HCT116 (cell line): ENCODE measurements around the gene WWOX. TPM values are rescaled to one million over a fixed set of nuclear protein-coding genes. Genes with fewer than 3 reads are reported as not detected.

ENCODE experiments used
- ATAC-seq: fragments of 200-7000 bp; cut with Tn5 transposase; 2 replicates; pipeline ENCODE4 v1.9.1; 2020; ENCODE audit warnings: mild to moderate bottlenecking, moderate library complexity
- BruUV-seq: library from RNA; stranded (reverse); fragments of 400-500 nt; replicated peaks from 2 replicates; lab custom pipeline; 2021; lab: Mats Ljungman, UMichigan
- CTCF ChIA-PET: fragments of 300-600 bp; sonication (Branson Sonifier 250); formaldehyde crosslinking; loops from one replicate; lab custom pipeline; 2021; ENCODE audit warnings: antibody characterized with exemption; lab: Charles Lee
- POLR2A ChIA-PET: fragments of 300-600, 350-600 bp; sonication (Branson Sonifier 250); formaldehyde crosslinking; loops from one replicate; lab custom pipeline; 2021; ENCODE audit warnings: antibody characterized with exemption; lab: Charles Lee
- RAD21 ChIA-PET, 2 experiments: fragments of 300-600 bp; sonication (Branson Sonifier 250); formaldehyde crosslinking; loops; one replicate each; lab custom pipeline; 2023; ENCODE audit warnings: low total read pairs in 2 of 2; ENCODE audit not compliant: uncharacterized antibody in 2 of 2, unreplicated experiment in 2 of 2, low non-redundant PET in 1 of 2; lab: Charles Lee
- DNase-seq: peaks from one replicate; pipeline ENCODE4 v3.0.0-alpha.2; 2010; ENCODE audit warnings: low read depth, low spot score
- H2AFZ ChIP-seq: fragments of 200-600 bp; shearing (Covaris generic), sonication (generic); 2 replicates; pipeline ENCODE4 v1.6.1; 2017; ENCODE audit warnings: low read depth, mixed run types, mixed read lengths, antibody characterized with exemption, low read length; ENCODE audit not compliant: poor library complexity, severe bottlenecking
- H3K27ac ChIP-seq: 2 replicates; pipeline ENCODE4 v1.5.1; 2012; ENCODE audit warnings: low read depth, low read length
- H3K27me3 ChIP-seq: fragments of 200-600 bp; sonication (generic); 2 replicates; pipeline ENCODE4 v1.6.1; 2016; ENCODE audit warnings: mixed run types, low read length, mixed read lengths; ENCODE audit not compliant: insufficient read depth
- H3K36me3 ChIP-seq, 2 experiments: fragments of 200-500 bp in 1 of 2; fragments of 200-600 bp in 1 of 2; sonication (Bioruptor generic) in 1 of 2; sonication (generic) in 1 of 2; 2 replicates each; pipeline versions ENCODE4 v1.5.1 to v1.6.1; 2014 to 2016; ENCODE audit warnings: low read length in 2 of 2, inconsistent platforms in 1 of 2, mixed read lengths in 1 of 2, mixed run types in 1 of 2; ENCODE audit not compliant: insufficient read depth in 2 of 2, control insufficient read depth in 1 of 2
- H3K4me1 ChIP-seq, 2 experiments: fragments of 200-600 bp in 1 of 2; sonication (generic) in 1 of 2; 2 replicates each; pipeline versions ENCODE4 v1.5.1 to v1.6.1; 2012 to 2017; ENCODE audit warnings: low read length in 2 of 2, inconsistent platforms in 1 of 2, mild to moderate bottlenecking in 1 of 2, mixed read lengths in 1 of 2, mixed run types in 1 of 2, moderate library complexity in 1 of 2; ENCODE audit not compliant: insufficient read depth in 2 of 2, control insufficient read depth in 1 of 2
- H3K4me2 ChIP-seq: fragments of 200-600 bp; sonication (generic); 2 replicates; pipeline ENCODE4 v1.6.1; 2017; ENCODE audit warnings: mixed run types, low read length, mixed read lengths
- H3K4me3 ChIP-seq, 2 experiments: fragments of 200-600 bp in 1 of 2; sonication (generic) in 1 of 2; replicated peaks in 1 of 2; 2 replicates each; pipeline ENCODE4 v1.5.1; 2011 to 2016; ENCODE audit warnings: low read length in 2 of 2, control low read depth in 1 of 2, low read depth in 1 of 2, mild to moderate bottlenecking in 1 of 2, mixed read lengths in 1 of 2, mixed run types in 1 of 2
- H3K79me2 ChIP-seq: fragments of 200-600 bp; sonication (generic); 2 replicates; pipeline ENCODE4 v1.6.1; 2017; ENCODE audit warnings: mild to moderate bottlenecking, mixed run types, low read length, moderate library complexity, mixed read lengths; ENCODE audit not compliant: insufficient read depth
- H3K9ac ChIP-seq: fragments of 200-600 bp; sonication (generic); 2 replicates; pipeline ENCODE4 v1.6.1; 2016; ENCODE audit warnings: low read length, mixed read lengths
- H3K9me2 ChIP-seq: fragments of 200-600 bp; sonication (generic), shearing (Covaris generic); 2 replicates; pipeline ENCODE4 v1.6.1; 2017; ENCODE audit warnings: mixed run types, mild to moderate bottlenecking, moderate library complexity; ENCODE audit not compliant: insufficient read depth
- H3K9me3 ChIP-seq, 2 experiments: fragments of 200-500 bp in 1 of 2; fragments of 200-600 bp in 1 of 2; sonication (Bioruptor generic) in 1 of 2; sonication (generic) in 1 of 2; 2 replicates each; pipeline ENCODE4 v1.6.1; 2014 to 2017; ENCODE audit warnings: low read length in 2 of 2, mixed read lengths in 2 of 2, inconsistent platforms in 1 of 2, low read depth in 1 of 2, mild to moderate bottlenecking in 1 of 2, mixed run types in 1 of 2, moderate library complexity in 1 of 2; ENCODE audit not compliant: control insufficient read depth in 1 of 2, insufficient read depth in 1 of 2
- H4K20me1 ChIP-seq: fragments of 200-600 bp; sonication (generic), shearing (Covaris generic); 2 replicates; pipeline ENCODE4 v1.6.1; 2017; ENCODE audit warnings: mixed run types, mild to moderate bottlenecking, moderate library complexity; ENCODE audit not compliant: insufficient read depth
- CBX3 ChIP-seq: IDR thresholded peaks from 2 replicates; pipeline ENCODE4 v1.6.1; 2012; ENCODE audit warnings: low read depth
- EZH2phosphoT487 ChIP-seq: fragments of 200-600 bp; IDR thresholded peaks from 2 replicates; pipeline ENCODE4 v1.6.1; 2018; ENCODE audit warnings: antibody characterized with exemption, borderline replicate concordance
- JUND ChIP-seq: IDR thresholded peaks from 2 replicates; pipeline ENCODE4 v1.6.1; 2012
- POLR2A ChIP-seq: IDR thresholded peaks from 2 replicates; pipeline ENCODE4 v1.7.0; 2011; ENCODE audit warnings: borderline replicate concordance; ENCODE audit not compliant: insufficient read depth, insufficient read length; ENCODE audit errors: extremely low read depth
- POLR2AphosphoS5 ChIP-seq: IDR thresholded peaks from 2 replicates; pipeline ENCODE4 v1.6.1; 2011; ENCODE audit warnings: mild to moderate bottlenecking, low read depth, low read length, moderate library complexity
- RAD21 ChIP-seq: IDR thresholded peaks from 2 replicates; pipeline ENCODE4 v1.6.1; 2012; ENCODE audit warnings: low read depth, mild to moderate bottlenecking
- REST ChIP-seq: IDR thresholded peaks from 2 replicates; pipeline ENCODE4 v1.6.1; 2012; ENCODE audit warnings: low read depth
- SP1 ChIP-seq: IDR thresholded peaks from 2 replicates; pipeline ENCODE4 v1.6.1; 2012; ENCODE audit warnings: low read depth
- TCF7L2 ChIP-seq: IDR thresholded peaks from 2 replicates; pipeline ENCODE4 v1.7.0; 2011; ENCODE audit warnings: borderline replicate concordance, inconsistent platforms; ENCODE audit not compliant: insufficient read depth, insufficient read length; ENCODE audit errors: extremely low read depth
- intact Hi-C: fragments of 100-400 bp; cut with micrococcal nuclease; formaldehyde crosslinking; loops from 2 replicates; pipeline ENCODE4 v1.10.0; 2022
- total RNA-seq: library from RNA; stranded (reverse); gene quantifications from one replicate; pipeline ENCODE4 v1.2.1, GENCODE V29; 2021; ENCODE audit not compliant: unreplicated experiment
- TF ChIP-seq, protein P1 (sequence below), 3 experiments: fragments of 200-600 bp in 1 of 3; sonication (generic) in 1 of 3; IDR thresholded peaks in 2 of 3; conservative IDR thresholded peaks in 1 of 3; 2 replicates each; pipeline ENCODE4 v1.5.1; 2012 to 2017; ENCODE audit warnings: low read depth in 2 of 3, low read length in 2 of 3, antibody characterized with exemption in 1 of 3, borderline replicate concordance in 1 of 3, control low read depth in 1 of 3, mild to moderate bottlenecking in 1 of 3, mixed read lengths in 1 of 3, mixed run types in 1 of 3, moderate library complexity in 1 of 3; ENCODE audit not compliant: insufficient read depth in 1 of 3

The WWOX gene
- total RNA-seq, 1 experiment from 2014 or later, result 13.7 TPM

- TF ChIP-seq REST (no peak), POLR2AphosphoS5 (no peak), EZH2phosphoT487 (no peak), SP1 (no peak), TCF7L2 (no peak)
These were observed 212.4 kb downstream of the WWOX start (continued) for GRCh38 chr16:78311831-78312230.

DNA sequence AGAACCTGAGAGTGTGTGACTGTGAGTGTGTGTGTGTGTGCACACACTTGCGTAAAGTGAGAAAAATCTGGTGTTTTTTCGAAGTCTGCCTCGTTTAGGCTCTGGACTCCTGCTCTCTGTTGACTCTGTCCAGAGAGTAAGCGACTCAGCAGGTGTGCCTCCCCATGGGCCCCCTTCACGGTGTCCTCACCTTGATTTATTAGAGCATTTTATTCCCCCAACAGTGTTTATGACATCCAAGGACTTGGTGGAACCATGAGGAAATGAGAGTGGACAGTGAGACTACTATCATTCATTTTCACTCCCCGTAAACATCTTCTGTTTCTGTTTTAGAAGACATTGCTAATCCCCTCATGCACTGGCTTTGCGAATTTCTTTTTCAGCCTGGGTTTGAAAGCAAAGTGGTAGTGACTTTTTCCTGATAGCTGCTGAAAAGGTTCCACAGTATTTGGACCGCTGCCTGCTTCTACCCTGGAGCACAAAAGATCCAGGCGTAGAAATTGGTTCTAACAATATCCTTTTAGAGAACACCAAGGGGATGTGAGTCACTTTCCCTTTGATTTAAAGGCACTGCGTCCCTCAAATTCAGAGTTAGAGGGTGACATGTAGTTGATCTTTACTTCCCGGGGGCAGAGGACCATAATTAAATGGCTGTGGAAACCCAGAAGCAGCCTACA lies 218.2 kb downstream of the WWOX start:
- ChIA-PET POLR2A (no interaction called here), RAD21 (no interaction called here), CTCF (no interaction called here)
- H3K9me2 ChIP-seq, result no peaks in the 10 kb centered on the region
- H3K36me3 ChIP-seq, result no peaks in the 10 kb centered on the region
- no peaks in the 10 kb centered on the region for H4K20me1 ChIP-seq
- ATAC-seq (no peak), DNase-seq (no peak)
- H3K4me3 ChIP-seq, result no peak overlapping the region
- H3K4me1 ChIP-seq, result no peaks in the 10 kb centered on the region
- no peak overlapping the region for H3K9ac ChIP-seq
- TF ChIP-seq POLR2AphosphoS5 (no peak), RAD21 (no peak), POLR2A (no peak), JUND (no peak), CBX3 (no peak)
- TF ChIP-seq, protein P1, sequence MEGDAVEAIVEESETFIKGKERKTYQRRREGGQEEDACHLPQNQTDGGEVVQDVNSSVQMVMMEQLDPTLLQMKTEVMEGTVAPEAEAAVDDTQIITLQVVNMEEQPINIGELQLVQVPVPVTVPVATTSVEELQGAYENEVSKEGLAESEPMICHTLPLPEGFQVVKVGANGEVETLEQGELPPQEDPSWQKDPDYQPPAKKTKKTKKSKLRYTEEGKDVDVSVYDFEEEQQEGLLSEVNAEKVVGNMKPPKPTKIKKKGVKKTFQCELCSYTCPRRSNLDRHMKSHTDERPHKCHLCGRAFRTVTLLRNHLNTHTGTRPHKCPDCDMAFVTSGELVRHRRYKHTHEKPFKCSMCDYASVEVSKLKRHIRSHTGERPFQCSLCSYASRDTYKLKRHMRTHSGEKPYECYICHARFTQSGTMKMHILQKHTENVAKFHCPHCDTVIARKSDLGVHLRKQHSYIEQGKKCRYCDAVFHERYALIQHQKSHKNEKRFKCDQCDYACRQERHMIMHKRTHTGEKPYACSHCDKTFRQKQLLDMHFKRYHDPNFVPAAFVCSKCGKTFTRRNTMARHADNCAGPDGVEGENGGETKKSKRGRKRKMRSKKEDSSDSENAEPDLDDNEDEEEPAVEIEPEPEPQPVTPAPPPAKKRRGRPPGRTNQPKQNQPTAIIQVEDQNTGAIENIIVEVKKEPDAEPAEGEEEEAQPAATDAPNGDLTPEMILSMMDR (IDR thresholded peaks at IDR 0.05 in 2 of 3, conservative IDR thresholded peaks at IDR 0.05 in 1 of 3; ENCODE audit: borderline replicate concordance in 1 of 3, insufficient read depth in 1 of 3, low read depth in 2 of 3, low read length in 2 of 3), result no peak
- H3K27ac ChIP-seq, result no peak overlapping the region
- no peaks in the 10 kb centered on the region for H3K79me2 ChIP-seq
- no peak overlapping the region for H3K4me2 ChIP-seq
- no peaks in the 10 kb centered on the region for H3K27me3 ChIP-seq
- intact Hi-C loops, result no loop called here
- BruUV-seq, result no TSS peak
- H3K9me3 ChIP-seq, result no peaks in the 10 kb centered on the region
- no peak overlapping the region for H2AFZ ChIP-seq
